Activated T-cell treated with anti-CD3 and anti-CD28 coated beads, Interleukin-2, amount 50 U/mL, for 4 hours (primary cell): ENCODE measurements around the gene FOXO3. TPM values are rescaled to one million over a fixed set of nuclear protein-coding genes. Genes with fewer than 3 reads are reported as not detected.
"Not testable (repeated sequence)": the region's sequence is repeated elsewhere in the genome, so short reads cannot be mapped to it uniquely, and the experiment has no call there.

Source experiments
- ATAC-seq, 2 donors: fragments of 200-7000 bp; cut with Tn5 transposase; one replicate each; pipeline ENCODE4 v1.10.0; 2021
- DNase-seq: peaks from one replicate; pipeline ENCODE4 v3.0.0-alpha.2; 2020
- H3K27me3 Mint-ChIP-seq: one replicate; pipeline ENCODE4 v1.8.0; 2021; ENCODE audit warnings: low read depth, mixed read lengths
- H3K36me3 Mint-ChIP-seq: one replicate; pipeline ENCODE4 v1.8.0; 2022; ENCODE audit warnings: mixed read lengths; ENCODE audit not compliant: insufficient read depth
- H3K4me1 Mint-ChIP-seq: one replicate; pipeline ENCODE4 v1.8.0; 2021; ENCODE audit warnings: low read depth, mixed read lengths
- H3K4me3 Mint-ChIP-seq: one replicate; pipeline ENCODE4 v1.8.0; 2021; ENCODE audit warnings: mild to moderate bottlenecking, moderate library complexity, mixed read lengths
- H3K9me3 Mint-ChIP-seq: one replicate; pipeline ENCODE4 v1.8.0; 2021; ENCODE audit warnings: mixed read lengths
- total RNA-seq, 3 donors: library from RNA; stranded (reverse); gene quantifications; one replicate each; pipeline ENCODE4 v1.2.1, GENCODE V29; 2021

The FOXO3 gene
- total RNA-seq, 3 donors from 2014 or later: 8.5 to 13.0 (median 10.8) TPM

DNA sequence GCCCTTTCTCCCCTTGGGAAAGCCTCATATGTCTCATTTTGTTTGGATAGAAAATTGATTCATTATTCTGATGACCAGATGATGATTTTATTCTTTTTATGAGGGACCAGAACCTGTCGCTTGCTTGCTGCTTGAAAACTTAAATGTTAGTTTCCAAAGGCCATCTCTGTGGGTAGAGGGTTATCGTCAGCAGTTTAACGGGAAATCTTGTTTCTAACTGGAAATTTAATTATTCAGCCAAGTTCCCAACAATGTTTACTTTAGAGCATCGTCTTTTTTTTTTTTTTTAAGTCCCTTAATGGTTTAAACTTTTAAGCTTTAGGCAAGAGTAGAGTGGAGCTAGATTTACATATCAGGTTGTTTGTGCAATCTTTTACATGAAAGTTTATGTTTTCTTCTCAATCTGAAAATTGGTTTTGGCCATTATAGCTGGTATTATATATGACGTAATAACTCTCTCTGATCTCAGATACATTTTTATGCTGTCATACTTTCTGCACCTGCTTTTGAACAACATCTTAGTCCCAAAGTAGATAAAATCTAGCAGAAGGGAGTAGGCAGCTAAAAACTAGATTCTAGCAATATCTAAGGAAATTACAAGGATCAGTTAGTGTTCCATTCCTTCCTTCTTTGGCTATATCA, 93.9 kb downstream of the FOXO3 start:
- DNase-seq (no peak), ATAC-seq (no peak)
- peaks cover 33% of the 10 kb centered on the region for H3K4me1 Mint-ChIP-seq
- no peaks in the 10 kb centered on the region for H3K27me3 Mint-ChIP-seq
- H3K9me3 Mint-ChIP-seq: no peaks in the 10 kb centered on the region
- H3K4me3 Mint-ChIP-seq: no peak overlapping the region
- H3K36me3 Mint-ChIP-seq: peaks cover 2% of the 10 kb centered on the region

DNA sequence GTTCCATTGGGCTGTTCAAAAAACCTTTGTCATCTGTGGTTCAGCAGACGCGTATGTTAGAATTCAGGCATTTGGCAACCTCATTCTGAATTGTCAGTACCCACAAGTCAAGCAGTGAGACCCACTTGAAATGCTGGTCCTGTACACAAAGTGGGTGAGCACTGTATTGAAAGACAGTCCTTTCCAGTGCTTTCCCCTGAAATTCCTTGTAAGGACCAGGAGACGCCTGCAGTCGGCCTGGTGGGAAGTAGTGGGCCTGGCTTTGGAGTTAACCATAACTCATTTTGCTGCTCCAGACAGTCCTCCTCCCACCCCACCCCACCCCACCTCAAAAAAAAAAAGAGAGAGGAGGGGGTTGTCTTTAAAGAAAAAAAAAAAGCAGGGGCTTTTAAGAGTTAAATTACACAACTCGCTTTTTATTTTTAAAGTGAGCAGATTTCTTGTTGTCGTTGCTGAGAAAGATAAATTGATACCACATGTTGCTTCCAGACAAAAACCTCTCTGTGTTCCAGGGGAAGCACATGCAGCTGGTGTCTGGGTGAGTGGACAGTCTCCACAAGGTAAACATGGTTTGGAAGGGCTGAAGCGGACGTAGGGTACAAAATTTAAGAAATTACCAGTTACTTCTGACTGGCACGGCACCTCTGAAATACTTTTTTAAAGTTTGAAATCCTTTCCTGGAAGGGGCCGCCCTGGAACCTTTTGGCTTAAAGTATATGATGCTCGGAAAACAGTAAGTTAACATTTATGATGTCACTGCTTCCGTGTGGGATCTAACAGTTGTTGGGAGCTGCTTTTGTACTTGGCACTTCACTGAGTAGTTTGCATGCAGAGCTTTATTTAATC, 95.3 kb downstream of the FOXO3 start:
- ATAC-seq (no peak), DNase-seq (no peak)
- Mint-ChIP-seq H3K36me3 (peaks cover 1% of the 10 kb centered on the region), H3K9me3 (no peaks in the 10 kb centered on the region), H3K27me3 (no peaks in the 10 kb centered on the region), H3K4me1 (peaks cover 26% of the 10 kb centered on the region), H3K4me3 (no peak overlapping the region)

DNA sequence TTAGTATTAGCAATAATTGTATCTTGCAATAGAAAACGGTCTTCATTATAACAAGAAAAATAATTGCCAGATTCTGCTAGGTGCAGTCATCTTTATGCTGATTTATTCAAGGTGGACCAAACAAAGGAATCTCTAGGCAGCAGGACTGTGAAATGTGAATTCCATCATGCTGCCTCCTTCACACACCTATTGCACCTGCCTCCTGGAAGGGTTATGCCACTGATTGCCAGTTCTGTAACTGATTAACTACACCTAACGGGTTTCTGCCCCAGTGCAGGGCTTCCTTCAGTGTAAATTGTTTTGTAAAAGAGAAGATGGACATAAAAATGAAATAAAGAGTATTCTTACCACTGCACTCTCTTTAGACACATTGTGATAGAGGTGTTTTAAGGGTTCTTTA, 96.1 kb downstream of the FOXO3 start:
- no peak overlapping the region for H3K4me3 Mint-ChIP-seq
- DNase-seq (no peak), ATAC-seq (no peak)
- H3K27me3 Mint-ChIP-seq: no peaks in the 10 kb centered on the region
- peaks cover 1% of the 10 kb centered on the region for H3K36me3 Mint-ChIP-seq
- H3K9me3 Mint-ChIP-seq: no peaks in the 10 kb centered on the region
- peaks cover 26% of the 10 kb centered on the region for H3K4me1 Mint-ChIP-seq

DNA sequence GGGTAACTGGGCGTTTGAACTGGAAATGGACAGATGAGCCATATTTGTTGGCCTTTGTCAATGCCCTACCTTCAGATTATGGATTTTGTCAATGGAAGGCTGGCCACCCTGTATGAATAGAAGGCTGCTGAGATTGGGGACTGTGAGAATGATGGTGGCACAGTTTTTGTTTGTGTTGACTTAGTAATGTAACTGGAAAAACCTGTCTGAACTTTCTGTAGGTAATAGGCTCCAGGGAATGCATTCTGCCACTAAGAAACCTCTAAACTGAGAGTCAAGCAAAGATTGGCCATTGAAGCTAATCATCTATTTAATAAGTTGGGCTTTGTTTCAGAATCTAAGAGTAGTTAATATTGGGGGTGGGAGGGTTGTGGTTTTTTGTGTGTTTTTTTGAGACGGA, 97.5 kb downstream of the FOXO3 start:
- Mint-ChIP-seq H3K9me3 (no peaks in the 10 kb centered on the region), H3K4me3 (no peak overlapping the region), H3K27me3 (no peaks in the 10 kb centered on the region), H3K4me1 (peaks cover 19% of the 10 kb centered on the region), H3K36me3 (peaks cover 3% of the 10 kb centered on the region)
- ATAC-seq (no peak), DNase-seq (no peak)

DNA sequence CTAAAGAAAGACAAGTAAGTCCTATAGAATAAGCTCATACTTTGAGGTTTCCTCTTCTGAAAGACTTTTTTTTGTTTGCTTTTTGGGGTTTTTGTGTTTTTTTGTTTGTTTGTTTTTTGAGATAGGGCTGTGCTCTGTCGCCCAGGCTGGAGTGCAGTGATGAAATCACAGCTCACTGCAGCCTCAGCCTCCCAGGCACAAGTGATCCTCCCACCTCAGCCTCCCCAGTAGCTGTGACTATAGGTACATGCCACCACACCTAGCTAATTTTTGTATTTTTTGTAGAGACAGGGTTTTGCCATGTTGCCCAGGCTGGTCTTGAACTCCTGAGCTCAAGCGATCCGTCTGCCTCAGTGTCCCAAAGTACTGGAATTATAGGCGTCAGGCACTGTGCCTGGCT, 98.1 kb downstream of the FOXO3 start:
- not testable (repeated sequence) for H3K27me3 Mint-ChIP-seq, ATAC-seq, DNase-seq, H3K9me3 Mint-ChIP-seq, H3K4me3 Mint-ChIP-seq, H3K36me3 Mint-ChIP-seq
- peaks cover 13% of the 10 kb centered on the region for H3K4me1 Mint-ChIP-seq

DNA sequence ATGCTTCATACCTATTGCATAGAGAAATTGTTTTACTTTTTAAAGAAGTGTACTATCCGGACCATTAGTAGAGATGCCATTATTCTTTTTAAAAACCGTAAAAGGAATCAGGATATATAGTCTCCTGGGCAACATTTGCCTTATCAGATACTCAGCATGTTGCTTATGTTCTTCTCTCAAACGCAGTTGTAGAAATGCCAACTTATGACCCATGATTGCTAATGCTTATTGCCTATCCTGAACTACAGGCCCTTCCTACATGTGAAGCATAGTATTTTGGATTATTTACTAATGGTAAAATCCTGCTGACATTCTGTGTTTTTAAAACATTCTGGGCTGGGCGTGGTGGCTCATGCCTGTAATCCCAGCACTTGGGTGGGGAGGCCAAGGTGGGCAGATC, 99.5 kb downstream of the FOXO3 start:
- H3K4me3 Mint-ChIP-seq: no peak overlapping the region
- ATAC-seq: no peak
- no peaks in the 10 kb centered on the region for H3K9me3 Mint-ChIP-seq
- peaks cover 15% of the 10 kb centered on the region for H3K36me3 Mint-ChIP-seq
- peaks cover 10% of the 10 kb centered on the region for H3K4me1 Mint-ChIP-seq
- H3K27me3 Mint-ChIP-seq: no peaks in the 10 kb centered on the region
- no peak for DNase-seq

DNA sequence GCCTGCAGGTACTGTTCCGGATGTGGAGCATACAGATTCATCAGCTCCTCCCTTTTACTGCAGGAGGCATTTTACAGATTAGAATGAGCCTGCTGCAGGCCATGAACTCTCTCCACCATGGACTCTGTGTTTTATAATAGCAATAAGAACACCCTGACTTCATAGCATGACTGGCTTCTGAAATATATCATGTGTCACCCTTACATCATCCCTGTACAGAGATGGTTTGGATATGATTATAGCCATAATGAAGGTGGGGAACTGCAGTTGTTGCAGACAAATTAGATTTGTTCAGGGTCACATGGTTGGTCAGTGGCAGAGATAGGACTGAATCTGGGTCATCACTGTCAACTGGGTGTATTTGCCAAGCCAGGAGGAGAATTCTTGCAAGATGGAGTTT, 100.7 kb downstream of the FOXO3 start:
- Mint-ChIP-seq H3K36me3 (peaks cover 14% of the 10 kb centered on the region), H3K4me3 (no peak overlapping the region), H3K4me1 (peaks cover 13% of the 10 kb centered on the region), H3K9me3 (no peaks in the 10 kb centered on the region), H3K27me3 (no peaks in the 10 kb centered on the region)
- no peak for DNase-seq
- ATAC-seq: peak in 1 of 2 donors; percentile 39

DNA sequence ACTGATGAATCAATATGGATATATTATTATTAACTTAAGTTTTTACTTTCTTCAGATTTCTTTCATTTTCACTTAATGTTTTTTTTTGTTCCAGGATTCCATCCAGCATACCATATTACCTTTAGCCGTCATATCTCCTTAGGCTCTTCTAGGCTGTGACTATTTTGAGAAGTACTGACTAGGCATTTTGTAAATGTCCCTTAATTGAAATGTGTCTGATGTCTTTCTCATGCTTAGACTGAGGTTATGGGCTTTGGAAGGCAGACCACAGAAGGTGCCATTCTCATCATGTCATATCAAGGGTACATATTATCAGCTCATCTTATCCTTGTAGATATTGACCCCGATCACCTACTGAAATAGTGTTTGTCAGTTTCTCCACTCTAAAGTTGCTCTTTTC, 101.3 kb downstream of the FOXO3 start:
- H3K9me3 Mint-ChIP-seq: no peaks in the 10 kb centered on the region
- H3K4me3 Mint-ChIP-seq: no peak overlapping the region
- H3K27me3 Mint-ChIP-seq: no peaks in the 10 kb centered on the region
- no peak for DNase-seq
- peaks cover 16% of the 10 kb centered on the region for H3K36me3 Mint-ChIP-seq
- peaks cover 17% of the 10 kb centered on the region for H3K4me1 Mint-ChIP-seq
- ATAC-seq: no peak

DNA sequence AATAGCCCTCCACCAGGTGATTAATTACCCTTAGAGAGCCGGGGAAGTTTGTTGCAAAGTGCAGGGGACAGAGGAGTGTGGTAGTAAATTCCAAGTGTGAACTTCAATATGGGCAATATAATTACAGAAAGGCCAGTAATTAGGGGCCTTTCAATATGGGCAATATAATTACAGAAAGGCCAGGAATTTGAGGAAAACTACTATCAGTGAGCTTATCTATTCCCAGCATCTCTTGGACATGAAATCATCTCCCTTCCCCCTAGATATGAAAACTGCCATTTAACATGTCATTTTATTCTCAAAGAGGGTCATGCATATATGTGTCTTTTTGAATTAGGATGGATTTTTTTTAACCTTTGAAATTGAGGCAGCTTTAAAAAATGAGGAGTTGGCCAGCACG, 102.0 kb downstream of the FOXO3 start:
- no peaks in the 10 kb centered on the region for H3K9me3 Mint-ChIP-seq
- H3K36me3 Mint-ChIP-seq: peaks cover 23% of the 10 kb centered on the region
- DNase-seq: no peak
- H3K27me3 Mint-ChIP-seq: no peaks in the 10 kb centered on the region
- ATAC-seq: no peak
- peaks cover 24% of the 10 kb centered on the region for H3K4me1 Mint-ChIP-seq
- no peak overlapping the region for H3K4me3 Mint-ChIP-seq

DNA sequence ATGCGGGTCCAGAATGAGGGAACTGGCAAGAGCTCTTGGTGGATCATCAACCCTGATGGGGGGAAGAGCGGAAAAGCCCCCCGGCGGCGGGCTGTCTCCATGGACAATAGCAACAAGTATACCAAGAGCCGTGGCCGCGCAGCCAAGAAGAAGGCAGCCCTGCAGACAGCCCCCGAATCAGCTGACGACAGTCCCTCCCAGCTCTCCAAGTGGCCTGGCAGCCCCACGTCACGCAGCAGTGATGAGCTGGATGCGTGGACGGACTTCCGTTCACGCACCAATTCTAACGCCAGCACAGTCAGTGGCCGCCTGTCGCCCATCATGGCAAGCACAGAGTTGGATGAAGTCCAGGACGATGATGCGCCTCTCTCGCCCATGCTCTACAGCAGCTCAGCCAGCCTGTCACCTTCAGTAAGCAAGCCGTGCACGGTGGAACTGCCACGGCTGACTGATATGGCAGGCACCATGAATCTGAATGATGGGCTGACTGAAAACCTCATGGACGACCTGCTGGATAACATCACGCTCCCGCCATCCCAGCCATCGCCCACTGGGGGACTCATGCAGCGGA, 102.9 kb downstream of the FOXO3 start:
- H3K36me3 Mint-ChIP-seq: peaks cover 30% of the 10 kb centered on the region
- H3K4me1 Mint-ChIP-seq: peaks cover 28% of the 10 kb centered on the region

DNA sequence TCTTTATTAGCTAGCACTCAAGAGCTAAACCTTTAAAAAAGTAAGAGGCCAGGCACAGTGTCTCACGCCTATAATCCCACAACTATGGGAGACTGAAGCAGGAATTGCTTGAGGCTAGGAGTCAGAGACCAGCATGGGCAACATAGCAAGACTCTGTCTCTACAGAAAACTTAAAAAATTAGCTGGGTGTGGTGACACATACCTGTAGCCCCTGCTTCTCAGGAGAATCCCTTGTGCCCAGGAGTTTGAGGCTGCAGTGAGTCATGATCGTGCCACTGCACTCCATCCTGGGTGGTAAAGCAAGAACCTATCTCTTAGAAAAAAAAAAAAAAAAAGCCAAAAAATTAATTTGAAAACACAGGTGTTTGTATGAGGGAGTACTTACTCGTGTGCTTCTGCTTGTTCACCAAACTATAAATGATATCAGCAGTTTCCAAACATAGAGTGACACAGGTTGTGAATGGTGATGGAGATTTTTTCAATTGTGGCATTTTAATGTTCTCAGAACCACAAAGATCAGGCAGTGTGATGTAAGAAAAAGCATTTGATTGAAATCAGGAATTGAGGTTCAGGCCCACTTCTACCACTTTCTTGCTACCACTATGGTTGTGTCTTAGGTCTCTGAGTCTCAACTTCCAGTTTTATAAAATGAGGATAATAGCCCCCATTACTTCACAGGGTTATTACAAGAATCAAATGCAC, 104.9 kb downstream of the FOXO3 start:
- H3K27me3 Mint-ChIP-seq: no peaks in the 10 kb centered on the region
- peaks cover 31% of the 10 kb centered on the region for H3K4me1 Mint-ChIP-seq
- no peaks in the 10 kb centered on the region for H3K9me3 Mint-ChIP-seq
- no peak overlapping the region for H3K4me3 Mint-ChIP-seq
- DNase-seq (no peak), ATAC-seq (peak; percentile 62 to 71)
- H3K36me3 Mint-ChIP-seq: peaks cover 34% of the 10 kb centered on the region

More for the DNA sequence above, 102.9 kb downstream of the FOXO3 start:
- not testable (repeated sequence) for ATAC-seq, DNase-seq, H3K27me3 Mint-ChIP-seq, H3K9me3 Mint-ChIP-seq, H3K4me3 Mint-ChIP-seq

DNA sequence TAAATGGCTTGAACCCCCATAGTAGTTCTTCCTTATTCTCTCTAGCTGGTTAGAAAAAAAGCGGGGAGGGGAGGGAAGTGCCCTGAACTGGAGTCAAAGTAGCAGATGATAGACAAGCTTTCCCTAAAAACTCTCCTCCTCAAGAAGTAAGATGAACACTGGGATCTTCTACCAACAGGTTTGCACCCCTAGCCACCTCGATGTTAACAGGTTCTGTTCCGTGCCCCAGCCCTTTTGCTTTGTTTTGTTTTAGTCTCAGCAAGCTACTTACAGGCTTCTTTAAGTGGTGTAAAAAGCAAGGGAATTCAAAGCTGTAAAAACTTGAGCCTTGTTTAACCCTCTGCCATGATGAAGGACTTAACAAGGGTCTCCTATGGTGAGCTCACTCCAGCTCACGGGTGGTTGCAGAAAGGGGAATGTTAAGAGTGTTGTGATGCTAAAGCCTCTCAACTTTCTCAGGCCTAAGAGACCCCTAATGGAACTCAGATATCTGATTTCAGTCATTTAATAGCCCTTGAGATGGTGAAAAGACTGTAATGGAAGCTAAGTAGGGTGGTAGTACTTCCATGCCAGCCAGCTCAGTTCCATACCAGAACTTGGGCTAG, 106.0 kb downstream of the FOXO3 start:
- ATAC-seq (no peak), DNase-seq (no peak)
- Mint-ChIP-seq H3K4me1 (peaks cover 28% of the 10 kb centered on the region), H3K27me3 (no peaks in the 10 kb centered on the region), H3K4me3 (no peak overlapping the region), H3K36me3 (peaks cover 34% of the 10 kb centered on the region), H3K9me3 (no peaks in the 10 kb centered on the region)

DNA sequence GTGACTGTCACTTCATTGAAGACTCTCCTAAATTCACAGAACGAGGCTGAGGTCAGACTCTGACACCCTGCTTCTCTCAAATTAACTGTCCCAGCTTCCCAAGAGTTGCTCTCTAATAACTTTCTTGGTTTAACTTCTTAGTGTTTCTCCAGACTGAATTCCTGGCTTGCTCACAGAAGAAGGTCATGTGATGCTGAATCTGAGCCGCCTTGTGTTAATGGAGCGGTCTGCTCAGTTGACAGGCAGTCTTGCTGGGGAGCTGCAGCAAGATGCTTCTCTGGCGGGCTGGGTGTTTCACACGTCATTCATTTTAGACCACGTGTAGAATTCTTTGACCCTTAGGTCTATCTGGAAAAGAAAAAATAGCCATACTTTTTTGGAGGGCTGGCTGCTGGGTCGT, 107.3 kb downstream of the FOXO3 start:
- ATAC-seq: no peak
- Mint-ChIP-seq H3K4me1 (peaks cover 24% of the 10 kb centered on the region), H3K27me3 (no peaks in the 10 kb centered on the region), H3K4me3 (no peak overlapping the region), H3K36me3 (peaks cover 34% of the 10 kb centered on the region), H3K9me3 (no peaks in the 10 kb centered on the region)
- no peak for DNase-seq

DNA sequence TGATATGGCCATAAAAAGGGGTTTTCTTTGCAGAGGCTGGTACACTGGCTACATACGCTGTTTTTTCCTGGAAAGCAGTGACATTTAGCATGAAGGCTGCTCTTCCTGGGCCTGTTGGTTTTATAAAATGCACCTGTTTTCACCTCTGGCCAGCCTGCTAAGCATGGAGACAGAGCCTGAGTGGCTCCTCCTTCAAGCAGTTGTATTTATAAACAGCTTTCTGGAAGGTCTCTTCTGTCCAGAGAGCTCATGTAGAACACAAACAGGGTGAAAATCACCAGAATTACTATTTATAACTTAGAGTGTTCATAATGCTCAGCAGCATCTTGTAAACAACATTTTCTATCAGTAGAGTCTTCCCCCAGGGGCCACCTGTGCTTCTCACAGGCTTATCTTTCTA, 109.0 kb downstream of the FOXO3 start:
- Mint-ChIP-seq H3K36me3 (peaks cover 28% of the 10 kb centered on the region), H3K4me3 (no peak overlapping the region), H3K4me1 (peaks cover 35% of the 10 kb centered on the region), H3K9me3 (no peaks in the 10 kb centered on the region), H3K27me3 (no peaks in the 10 kb centered on the region)
- ATAC-seq (no peak), DNase-seq (no peak)
